MCF 10A (cell line): ENCODE data around the gene PCK2. TPM values are rescaled to one million over a fixed set of nuclear protein-coding genes. Genes with fewer than 3 reads are reported as not detected.
A peak's percentile ranks its signal among the peaks of the same experiment; 100 is the strongest.

ENCODE experiments used
- BruUV-seq: library from RNA; stranded (reverse); fragments of 400-500 nt; replicated peaks from 2 replicates; lab custom pipeline; 2021; lab: Mats Ljungman, UMichigan
- CTCF ChIA-PET: fragments of 300-600 bp; sonication (Branson Sonifier 250); formaldehyde crosslinking; extraction: SDS; loops from one replicate; lab custom pipeline; 2021; ENCODE audit warnings: antibody characterized with exemption, inconsistent platforms; lab: Yijun Ruan, JAX
- POLR2A ChIA-PET: fragments of 300-600, 350-650 bp; sonication (Branson Sonifier 250); formaldehyde crosslinking; extraction: SDS; loops from one replicate; lab custom pipeline; 2020; ENCODE audit warnings: antibody characterized with exemption, inconsistent platforms; lab: Yijun Ruan, JAX
- DNase-seq: peaks from one replicate; pipeline ENCODE4 v3.0.0-alpha.2; 2018; ENCODE audit not compliant: unreplicated experiment
- H3K27ac Mint-ChIP-seq: one replicate; pipeline ENCODE4 v1.8.0; 2022; ENCODE audit warnings: mild to moderate bottlenecking, low read depth, mixed read lengths; ENCODE audit not compliant: unreplicated experiment
- H3K27me3 Mint-ChIP-seq: one replicate; pipeline ENCODE4 v1.8.0; 2022; ENCODE audit warnings: mixed read lengths; ENCODE audit not compliant: insufficient read depth, unreplicated experiment
- H3K36me3 Mint-ChIP-seq: one replicate; pipeline ENCODE4 v1.8.0; 2022; ENCODE audit warnings: mild to moderate bottlenecking, moderate library complexity, mixed read lengths; ENCODE audit not compliant: insufficient read depth, unreplicated experiment
- H3K4me1 Mint-ChIP-seq: one replicate; pipeline ENCODE4 v1.8.0; 2022; ENCODE audit warnings: mixed read lengths; ENCODE audit not compliant: insufficient read depth, unreplicated experiment
- H3K4me3 Mint-ChIP-seq: one replicate; pipeline ENCODE4 v1.8.0; 2022; ENCODE audit warnings: mild to moderate bottlenecking, moderate library complexity, mixed read lengths; ENCODE audit not compliant: unreplicated experiment
- H3K9me3 Mint-ChIP-seq: one replicate; pipeline ENCODE4 v1.8.0; 2022; ENCODE audit warnings: mixed read lengths; ENCODE audit not compliant: unreplicated experiment
- CTCF ChIP-seq: fragments of 200-600 bp; IDR thresholded peaks from one replicate; pipeline ENCODE4 v1.8.0; 2022; ENCODE audit warnings: antibody characterized with exemption, mild to moderate bottlenecking; ENCODE audit not compliant: unreplicated experiment
- intact Hi-C: fragments of 100-400 bp; cut with micrococcal nuclease; formaldehyde crosslinking; loops from 2 replicates; pipeline ENCODE4 v1.14.1; 2022
- total RNA-seq: library from RNA; stranded (reverse); gene quantifications from 2 replicates; pipeline ENCODE4 v1.2.3, GENCODE V29; 2022

PCK2 gene
- total RNA-seq, 1 experiment from 2014 or later = 112 TPM

GRCh38 chr14:24139272-24139934 is 45.3 kb downstream of the PCK2 start:
- peaks cover 30% of the 10 kb centered on the region for H3K36me3 Mint-ChIP-seq
- H3K9me3 Mint-ChIP-seq = no peaks in the 10 kb centered on the region
- TF ChIP-seq CTCF = no peak
- POLR2A ChIA-PET = interaction anchor here (0.7 to 12.5 kb wide), 5 partner anchors 7 to 158 kb away, joined by 3 to 252 read pairs (median 16); partner anchors contain the start of genes DCAF11, IPO4, IRF9 and NRL
- CTCF ChIA-PET = interaction anchor here (0.6 to 2.4 kb wide), 3 partner anchors 21 to 162 kb away, joined by 3 to 12 read pairs (median 3); partner anchors contain the start of genes DCAF11 and IRF9
- no TSS peak for BruUV-seq
- intact Hi-C loops = no loop called here
- H3K27me3 Mint-ChIP-seq = no peaks in the 10 kb centered on the region
- H3K4me1 Mint-ChIP-seq = peaks cover 30% of the 10 kb centered on the region
- DNase-seq = no peak
- H3K27ac Mint-ChIP-seq = peak overlapping the region; percentile 59
- H3K4me3 Mint-ChIP-seq = peak overlapping the region; percentile 93

GRCh38 chr14:24141097-24141880 is 47.2 kb downstream of the PCK2 start, which contains the start of gene EMC9:
Gene EMC9 (minus strand): TSS chr14:24141591. CDS start chr14:24141304, 287 bp downstream.
- Mint-ChIP-seq H3K4me3 (peak within 1 kb of the TSS; percentile 93), H3K9me3 (no peaks in the 10 kb centered on the region), H3K27ac (peak within 1 kb of the TSS; percentile 64), H3K4me1 (peaks cover 21% of the 10 kb centered on the region), H3K36me3 (peaks cover 38% of the 10 kb centered on the region), H3K27me3 (no peaks in the 10 kb centered on the region)
- ChIA-PET CTCF (interaction anchor here (0.6 to 1.1 kb wide), 7 partner anchors 23 to 167 kb away, joined by 3 to 6 read pairs (median 3); partner anchors contain the start of genes DCAF11 and PCK2), POLR2A (interaction anchor here (0.6 to 12.5 kb wide), 27 partner anchors 9 to 1046 kb away, joined by 3 to 252 read pairs (median 5); partner anchors contain the start of genes ACIN1, C14orf119, DCAF11 and DHRS1)
- DNase-seq = peak; percentile 100
- peak; percentile 14 for TF ChIP-seq CTCF
- BruUV-seq = TSS peak; percentile 23
- intact Hi-C loops = no loop called here

- H3K4me1 Mint-ChIP-seq = peaks cover 11% of the 10 kb centered on the region
- CTCF ChIA-PET = interaction anchor here (1.2 to 10.3 kb wide), 2 partner anchors 17 to 35 kb away, joined by 3 to 141 read pairs; partner anchors contain the start of gene IRF9
- no peak overlapping the region for H3K4me3 Mint-ChIP-seq
- intact Hi-C loops = no loop called here
- POLR2A ChIA-PET = interaction anchor here (0.7 to 5.7 kb wide), 4 partner anchors 8 to 52 kb away, joined by 3 to 41 read pairs (median 6); partner anchors contain the start of genes DCAF11, NRL, PSME1 and TM9SF1
- H3K27me3 Mint-ChIP-seq = no peaks in the 10 kb centered on the region
- BruUV-seq = no TSS peak
- TF ChIP-seq CTCF = no peak
- no peak for DNase-seq
- no peak overlapping the region for H3K27ac Mint-ChIP-seq
- H3K9me3 Mint-ChIP-seq = no peaks in the 10 kb centered on the region
- H3K36me3 Mint-ChIP-seq = peaks cover 27% of the 10 kb centered on the region
Measured at GRCh38 chr14:24143511-24143910, 49.4 kb downstream of the PCK2 start.
